ENCODE measurements around the gene LGMN.

The LGMN gene

DNA sequence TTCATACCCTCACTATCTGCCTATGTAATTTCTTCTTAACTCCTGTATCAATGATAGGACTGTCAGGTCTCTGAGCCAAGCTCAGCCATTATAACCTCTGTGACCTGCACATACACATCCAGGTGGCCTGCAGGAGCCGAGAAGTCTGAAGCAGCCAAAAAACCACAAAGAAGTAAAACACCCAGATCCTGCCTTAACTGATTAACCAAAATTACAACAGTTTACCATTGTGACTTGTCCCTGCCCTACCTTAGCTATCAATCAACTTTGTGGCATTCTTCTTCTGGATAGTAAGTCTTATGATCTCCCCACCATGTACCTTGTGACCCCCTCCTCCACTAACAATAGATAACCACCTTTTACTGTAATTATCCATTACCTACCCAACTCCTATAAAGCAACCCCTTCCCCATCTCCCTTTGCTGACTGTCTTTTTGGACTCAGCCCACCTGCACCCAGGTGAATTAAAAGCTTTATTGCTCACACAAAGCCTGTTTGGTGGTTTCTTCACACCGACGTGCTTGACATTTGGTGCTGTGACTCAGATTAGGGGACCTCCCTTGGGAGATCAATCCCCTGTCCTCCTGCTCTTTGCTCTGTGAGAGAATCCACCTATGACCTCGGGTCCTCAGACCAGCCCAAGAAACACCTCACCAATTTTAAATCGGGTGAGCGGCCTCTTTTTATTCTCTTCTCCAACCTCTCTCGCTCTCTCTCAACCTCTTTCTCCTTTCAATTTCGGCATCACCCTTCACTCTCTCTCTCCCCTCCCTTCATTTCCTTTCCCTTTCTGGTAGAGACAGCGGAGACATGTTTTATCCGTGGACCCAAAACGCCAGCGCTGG lies 11.5 kb upstream of the LGMN start:
- no peak for DNase-seq

DNA sequence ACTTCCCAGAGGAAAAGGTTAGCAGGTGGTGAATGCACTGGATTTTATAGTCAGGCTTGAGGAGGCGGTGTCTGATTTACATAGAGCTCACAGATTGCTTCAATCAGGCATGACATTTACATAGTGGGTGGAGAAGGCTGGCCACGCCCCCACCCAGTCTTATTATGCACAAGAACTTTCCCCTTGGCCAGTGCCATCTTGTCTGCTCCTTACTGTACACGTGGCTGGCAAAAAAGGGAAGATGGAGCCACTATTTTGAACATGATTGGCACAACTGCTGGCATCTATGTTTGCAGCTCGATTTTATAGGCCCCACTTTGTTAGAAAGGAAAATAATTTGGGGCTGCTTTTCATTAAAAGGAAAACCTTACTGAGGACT lies 10.9 kb upstream of the LGMN start:
- no peak for DNase-seq

DNA sequence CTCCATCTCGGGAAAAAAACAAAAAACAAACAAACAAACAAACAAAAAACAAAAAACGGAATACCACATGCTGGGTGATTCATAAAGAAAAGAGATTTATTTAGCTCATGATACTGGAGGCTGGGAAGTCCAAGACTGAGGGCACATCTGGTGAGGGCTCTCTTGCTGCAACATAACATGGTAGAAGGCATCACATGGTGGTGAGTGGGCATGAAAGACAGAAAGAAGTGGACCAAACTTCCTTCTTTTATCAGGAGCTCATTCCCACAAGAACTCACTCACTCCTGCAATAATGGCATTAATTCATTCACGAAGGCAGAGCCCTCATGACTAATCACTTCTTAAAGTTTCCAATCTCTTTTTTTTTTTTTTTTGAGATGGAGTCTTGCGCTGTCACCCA lies 8.0 kb upstream of the LGMN start:
- no peak for DNase-seq

DNA sequence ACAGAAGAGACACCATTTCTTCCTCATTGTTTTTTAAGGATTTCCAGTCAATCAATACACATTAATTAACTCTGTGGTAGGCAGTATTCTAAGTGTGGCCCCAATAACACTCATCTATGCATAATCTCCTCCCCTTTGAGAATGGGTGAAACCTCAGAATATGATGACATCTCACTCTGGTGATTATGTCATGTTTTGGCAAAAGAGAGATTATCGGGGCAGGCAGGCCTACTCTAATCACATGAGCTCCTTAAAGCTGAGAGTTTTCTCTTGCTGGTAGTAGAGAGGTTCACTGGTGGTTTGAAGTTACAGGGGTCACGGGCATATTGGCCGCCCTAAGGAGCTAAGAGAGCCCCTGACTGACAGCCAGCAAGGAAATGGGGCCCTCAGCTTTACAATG lies 7.1 kb upstream of the LGMN start:
- no peak for DNase-seq

DNA sequence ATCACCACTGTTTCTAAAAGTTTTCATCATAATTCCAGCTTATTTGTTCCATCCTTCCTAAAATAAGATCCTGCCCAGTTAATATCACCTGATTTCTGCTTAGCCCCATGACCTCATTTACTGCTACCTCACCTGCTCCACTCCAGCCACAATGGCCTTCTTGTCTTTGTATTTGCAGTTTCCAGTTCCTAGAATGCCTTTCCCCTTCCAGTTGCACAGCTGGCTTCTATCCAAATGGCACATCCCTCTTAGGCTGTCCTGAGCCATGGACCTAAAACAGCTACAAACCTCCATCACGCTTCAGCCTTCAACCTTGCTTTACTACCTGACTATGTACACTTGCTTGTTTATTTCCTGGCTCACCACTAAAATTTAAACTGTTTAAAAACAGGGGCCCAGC lies 6.5 kb upstream of the LGMN start:
- no peak for DNase-seq

DNA sequence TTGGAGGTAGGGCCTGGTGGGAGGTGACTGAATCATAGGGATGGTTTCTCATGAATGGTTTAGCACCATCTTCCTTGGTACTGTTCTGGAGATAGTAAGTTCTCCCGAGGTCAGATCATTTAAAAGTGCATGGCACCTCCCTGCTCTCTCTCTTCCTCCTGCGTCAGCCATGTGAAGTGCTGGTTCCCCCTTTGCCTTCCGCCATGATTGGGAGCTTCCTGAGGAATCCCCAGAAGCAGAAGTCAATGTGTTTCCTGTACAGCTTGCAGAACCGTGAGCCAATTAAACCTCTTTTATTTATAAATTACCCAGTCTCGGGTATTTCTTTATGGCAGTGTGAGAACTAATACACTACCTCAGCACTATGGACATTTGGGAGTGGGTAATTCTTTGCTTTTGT lies 4.8 kb upstream of the LGMN start:
- DNase-seq = no peak

DNA sequence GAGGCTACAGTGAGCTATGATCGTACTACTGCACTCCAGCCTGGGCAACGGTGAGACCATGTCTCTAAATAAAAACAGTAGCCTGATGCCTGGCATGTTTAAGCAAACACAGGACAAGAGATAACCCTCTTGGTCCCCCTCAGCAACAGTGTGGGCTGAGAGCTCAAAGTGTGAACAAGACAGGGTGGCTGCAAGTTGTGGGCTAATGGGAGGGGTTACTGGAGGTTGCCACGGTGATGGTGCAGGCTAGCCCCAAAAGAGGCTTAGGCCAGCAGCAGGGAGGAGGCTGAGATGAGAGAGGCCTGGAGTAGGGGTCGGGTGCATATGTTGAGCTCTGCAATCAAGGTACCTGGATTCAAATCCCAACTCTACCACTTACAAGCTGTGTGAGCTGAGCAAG lies 3.4 kb upstream of the LGMN start:
- no peak for DNase-seq

DNA sequence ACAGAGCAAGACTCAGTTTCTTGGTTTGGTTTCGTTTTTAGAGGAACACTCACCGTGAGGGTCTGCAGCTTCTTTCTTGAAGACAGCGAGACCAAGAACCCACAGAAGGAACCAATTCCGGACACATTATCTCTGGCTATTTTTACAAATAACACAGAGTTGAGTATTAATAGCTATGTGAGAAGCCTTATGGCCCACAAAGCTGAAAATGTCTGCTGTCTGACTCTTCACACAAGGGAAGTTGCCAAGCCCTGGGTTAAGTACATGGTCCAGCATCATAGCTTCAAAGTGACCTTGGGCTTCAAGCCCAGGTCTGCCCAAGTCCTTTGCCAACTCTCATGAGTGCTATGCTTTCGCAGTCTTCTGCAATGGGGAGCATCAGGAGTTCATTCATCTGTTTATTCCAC lies 2.6 kb upstream of the LGMN start:
- DNase-seq = no peak

DNA sequence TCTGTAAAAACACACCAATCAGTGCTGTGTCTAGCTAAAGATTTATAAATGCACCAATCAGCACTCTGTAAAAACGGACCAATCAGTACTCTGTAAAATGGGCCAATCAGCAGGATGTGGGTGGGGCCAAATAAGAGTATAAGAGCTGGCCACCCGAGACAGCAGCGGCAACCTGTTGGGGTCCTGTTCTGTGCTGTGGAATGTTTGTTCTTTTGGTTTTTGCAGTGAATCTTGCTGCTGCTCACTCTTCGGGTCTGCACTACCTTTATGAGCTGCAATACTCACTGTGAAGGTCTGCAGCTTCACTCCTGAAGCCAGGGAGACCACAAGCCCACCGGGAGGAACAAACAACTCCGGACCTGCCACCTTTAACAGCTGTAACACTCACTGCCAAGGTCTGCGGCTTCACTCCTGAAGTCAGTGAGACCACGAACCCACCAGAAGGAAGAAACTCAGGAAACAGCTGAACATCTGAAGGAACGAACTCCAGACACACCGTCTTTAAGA lies 1.8 kb upstream of the LGMN start:
- DNase-seq = peak; percentile 22 to 75 (median 58)

DNA sequence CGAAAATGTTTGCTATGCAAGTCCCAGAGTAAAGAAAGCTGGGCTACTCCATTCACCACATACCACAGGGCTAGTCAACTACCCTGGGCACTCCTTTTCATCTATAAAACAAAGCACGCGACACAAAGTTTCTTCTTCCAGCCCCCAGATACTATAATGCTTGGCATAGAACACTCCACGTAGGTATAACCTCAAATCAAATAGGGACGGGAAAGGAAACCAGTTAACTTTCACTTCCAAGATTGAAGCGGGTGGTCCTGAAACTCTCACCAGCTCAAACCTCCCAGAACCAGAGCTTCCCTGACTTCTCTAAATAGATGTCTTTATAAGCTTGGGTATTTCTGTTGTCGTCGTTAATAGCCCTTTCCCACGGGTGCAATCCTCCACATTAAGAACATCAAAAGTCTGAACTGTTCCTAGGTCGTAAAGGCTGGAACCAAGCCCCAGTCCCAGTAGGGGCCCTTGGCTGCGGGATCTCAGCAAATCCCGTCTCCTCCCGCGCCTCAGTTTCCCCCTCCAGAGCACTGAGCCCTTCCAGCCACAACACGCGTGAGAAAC lies 647 bp downstream of the LGMN start:
- DNase-seq = peak in 2 of 6 experiments; percentile 12 to 18

DNA sequence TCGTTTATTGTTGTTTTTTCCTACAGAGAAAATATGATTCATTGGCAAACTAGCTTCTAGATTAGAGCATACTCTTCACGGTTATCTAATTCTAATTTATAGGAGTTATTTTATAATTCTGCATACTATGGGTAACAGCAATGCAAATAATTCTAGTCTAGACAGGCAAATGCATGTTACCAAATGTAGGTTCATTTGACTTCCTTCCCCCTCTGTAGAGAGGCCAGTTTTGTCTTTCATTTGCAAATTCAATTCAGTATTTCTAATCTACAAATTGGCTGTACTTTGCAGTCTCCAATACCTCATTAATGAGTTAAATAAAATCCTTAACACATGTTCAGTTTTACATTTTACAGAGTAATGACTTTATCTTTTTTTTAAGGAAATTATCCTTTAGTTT lies 4.2 kb downstream of the LGMN start:
- DNase-seq = no peak

DNA sequence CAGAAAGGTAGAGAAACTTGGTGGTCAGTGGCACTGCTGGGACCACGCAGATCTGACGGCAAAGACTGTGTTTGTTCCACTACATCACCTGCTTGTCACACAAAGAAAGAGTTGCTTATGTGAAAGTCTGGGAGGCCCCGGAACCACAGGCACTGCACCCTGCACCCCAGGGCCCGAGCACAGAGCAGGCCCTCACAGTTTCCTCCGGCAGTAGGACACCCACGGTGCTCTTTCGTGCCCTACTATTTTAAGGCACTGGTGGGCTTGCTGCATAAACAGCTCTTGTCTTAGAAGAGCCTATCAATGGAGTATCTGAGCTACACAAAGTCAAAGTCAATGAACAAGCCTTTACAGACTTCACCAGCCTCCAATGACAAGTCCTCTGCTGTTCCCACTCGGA lies 8.0 kb downstream of the LGMN start:
- DNase-seq = no peak

DNA sequence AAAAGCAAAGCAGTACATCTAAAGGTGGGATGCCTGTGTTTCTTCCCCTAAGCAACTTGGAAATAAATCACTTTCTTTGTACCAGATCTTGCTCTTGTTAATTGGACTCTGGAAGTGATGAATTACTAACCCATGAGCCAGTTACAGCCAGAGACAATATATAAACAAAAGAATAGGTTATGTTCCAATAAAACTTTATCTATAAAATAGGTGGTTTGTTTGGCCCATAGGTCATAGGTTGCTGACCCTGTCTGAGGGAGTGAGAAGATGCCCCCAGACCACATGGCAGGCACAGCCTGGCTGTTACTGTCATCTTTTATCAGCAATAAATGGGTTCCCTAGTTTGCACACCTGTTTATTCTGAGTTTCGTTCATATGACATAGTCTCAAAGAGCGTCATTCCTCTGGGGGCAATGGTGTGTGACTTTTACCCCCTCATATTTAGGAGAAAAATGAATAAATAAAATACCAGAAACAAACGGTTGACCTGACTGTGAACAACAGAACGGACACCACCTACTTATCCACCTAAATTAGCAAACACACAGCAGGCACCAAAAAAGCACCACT lies 10.7 kb downstream of the LGMN start:
- DNase-seq = no peak

DNA sequence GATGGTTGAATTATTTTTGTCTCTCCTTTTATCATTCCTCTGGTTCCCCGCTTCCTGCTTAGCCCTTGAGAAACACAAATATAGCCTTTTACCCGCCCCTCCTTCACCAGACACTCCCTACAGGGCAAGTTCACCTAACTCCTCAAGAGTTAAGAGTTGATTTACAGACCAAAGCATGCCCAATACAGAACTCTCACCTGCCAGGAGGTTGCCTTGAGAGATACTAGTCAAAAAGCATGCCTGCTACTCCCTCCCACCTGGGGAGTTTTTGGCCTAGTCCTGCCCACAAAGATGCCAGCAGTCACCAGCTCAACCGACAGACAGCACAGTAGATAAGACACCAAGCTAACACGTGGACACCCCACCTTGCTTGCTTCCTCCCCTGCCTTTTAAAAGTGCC lies 11.2 kb downstream of the LGMN start:
- DNase-seq = peak in 2 of 6 experiments; percentile 8 to 23

DNA sequence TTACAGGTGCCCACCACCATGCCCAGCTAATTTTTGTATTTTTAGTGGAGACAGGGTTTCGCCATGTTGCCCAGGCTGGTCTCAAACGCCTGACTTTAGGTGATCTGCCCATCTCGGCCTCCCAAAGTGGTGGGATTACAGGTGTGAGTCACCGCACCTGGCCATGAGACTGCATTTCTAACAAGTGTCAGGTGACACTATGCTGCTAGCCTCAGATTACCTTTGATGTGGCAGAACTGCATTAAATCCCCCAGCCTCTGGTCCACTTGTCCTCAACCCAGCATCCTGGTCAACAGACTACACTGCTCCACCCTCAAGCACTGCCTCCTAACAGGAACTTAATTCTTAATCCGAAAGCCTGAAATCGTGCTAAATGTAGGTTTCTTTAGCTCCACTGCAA lies 13.1 kb downstream of the LGMN start:
- no peak for DNase-seq

DNA sequence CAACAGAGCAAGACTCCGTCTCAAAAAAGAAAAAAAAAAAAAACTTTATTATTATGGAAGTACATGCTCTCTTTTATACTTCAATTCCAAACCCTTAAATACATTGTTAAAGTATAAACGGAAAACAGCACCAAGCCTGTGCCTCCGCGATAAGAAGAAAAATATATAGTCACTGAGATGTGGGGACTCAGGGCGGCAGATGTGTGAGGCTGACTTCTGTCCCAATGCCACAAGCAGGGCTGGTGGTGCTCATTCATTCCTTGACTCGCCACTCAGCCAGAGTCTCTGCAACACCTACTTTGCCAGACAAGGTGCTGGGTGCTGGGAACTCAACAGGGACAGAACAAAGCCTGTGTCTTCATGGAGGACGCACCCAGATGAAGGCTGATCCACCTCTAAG lies 13.8 kb downstream of the LGMN start:
- DNase-seq = no peak

DNA sequence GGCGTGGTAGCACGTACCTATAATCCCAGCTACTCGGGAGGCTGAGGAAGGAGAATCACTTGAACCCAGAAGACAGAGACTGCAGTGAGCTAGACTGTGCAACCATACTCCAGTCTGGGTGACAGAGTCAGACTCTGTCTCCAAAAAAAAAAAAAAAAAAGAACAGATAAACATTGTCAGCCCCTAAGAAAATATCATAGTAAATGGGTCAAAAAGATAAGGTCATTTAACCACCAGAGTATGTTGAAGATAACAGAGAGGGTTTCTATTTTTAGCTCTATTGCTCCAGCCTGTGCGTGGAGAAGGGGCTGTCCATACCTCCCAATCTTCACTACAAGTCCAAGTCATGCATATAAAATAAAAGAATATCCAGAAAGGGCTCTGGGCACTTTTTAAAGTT lies 15.4 kb downstream of the LGMN start:
- DNase-seq = no peak

DNA sequence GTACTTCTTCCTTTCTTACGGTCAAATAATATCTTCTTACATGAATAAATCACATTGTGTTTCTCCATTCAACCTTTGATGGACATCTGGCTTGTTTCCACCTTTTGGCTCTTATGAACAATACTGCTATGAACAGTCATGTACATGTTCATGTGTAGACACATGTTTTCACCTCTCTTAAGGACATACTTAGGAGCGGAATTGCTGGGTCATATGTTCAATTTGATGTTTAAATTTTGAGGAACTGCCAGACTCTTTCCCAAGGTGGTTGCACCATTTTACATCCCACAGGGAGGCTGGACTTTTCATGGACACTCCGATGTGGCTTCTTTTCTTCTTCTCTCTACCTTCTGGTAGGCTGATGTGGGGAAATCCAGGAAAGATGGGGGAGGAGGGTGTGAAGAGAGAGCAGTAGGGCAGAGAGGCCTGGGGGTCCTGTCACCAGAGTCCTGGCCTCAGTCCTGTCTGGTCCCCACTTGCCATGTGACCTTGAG lies 16.8 kb downstream of the LGMN start:
- no peak for DNase-seq

DNA sequence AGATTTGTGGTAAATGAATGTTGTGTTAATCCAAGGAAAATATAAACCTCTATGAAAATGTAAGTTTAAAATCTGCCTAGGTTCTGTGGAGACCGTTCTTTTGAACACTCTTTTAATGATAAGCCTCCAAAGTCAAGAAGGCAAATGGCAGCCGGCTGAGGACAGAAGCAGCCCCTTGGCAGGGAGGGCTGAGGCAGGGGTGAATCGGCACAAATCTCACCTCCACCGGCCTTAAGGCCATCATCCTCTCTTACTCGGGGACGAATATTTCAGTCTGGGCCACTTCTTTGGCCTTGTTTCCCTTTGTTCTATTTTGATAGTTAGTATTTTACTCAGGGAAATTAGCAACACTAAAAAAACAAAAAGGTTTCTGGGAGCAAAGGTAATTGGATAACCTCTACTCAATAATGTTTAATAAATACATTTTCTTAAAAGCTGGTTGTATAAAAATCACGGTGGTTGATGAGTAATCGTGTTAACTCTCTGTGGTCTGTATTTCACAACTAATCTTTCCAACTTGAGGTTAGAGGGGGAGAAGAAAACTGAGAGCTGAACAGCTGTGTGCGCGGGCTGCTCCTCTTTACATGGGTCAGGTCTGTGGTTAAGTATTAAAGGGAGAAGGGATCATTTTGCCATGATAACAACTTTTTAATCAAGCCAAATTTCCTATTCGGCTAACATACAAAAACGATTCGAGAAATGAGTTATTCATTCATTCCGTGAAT lies 18.6 kb downstream of the LGMN start:
- no peak for DNase-seq

DNA sequence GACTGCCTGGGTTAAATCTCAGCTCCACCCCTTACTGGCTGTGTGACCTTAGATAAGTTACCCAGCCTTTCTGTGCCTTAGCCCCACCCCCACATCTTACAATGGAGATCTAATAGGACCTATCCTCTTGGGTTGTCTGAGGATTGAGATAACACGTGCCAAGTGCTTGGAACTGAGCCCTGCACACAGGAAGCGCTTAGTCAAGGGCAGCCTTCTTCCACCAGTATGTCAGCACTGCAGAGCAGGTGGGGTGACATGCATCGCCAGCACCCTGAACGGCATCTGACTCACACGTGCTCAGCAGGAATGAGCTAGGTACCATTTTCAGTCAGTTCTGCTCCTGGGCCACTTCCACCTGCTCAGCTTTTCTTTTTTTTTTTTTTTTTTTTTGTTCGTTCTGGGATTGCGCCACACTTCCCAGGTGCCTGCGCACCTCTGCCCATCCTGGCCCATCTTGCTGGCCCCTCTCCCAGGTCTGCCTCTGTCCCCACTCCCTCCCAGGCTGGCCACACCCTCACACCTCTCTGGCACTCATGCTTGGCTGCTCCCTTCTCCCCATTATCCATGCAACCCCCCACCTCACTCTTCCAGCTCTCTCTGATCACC lies 19.6 kb downstream of the LGMN start:
- DNase-seq = no peak

DNA sequence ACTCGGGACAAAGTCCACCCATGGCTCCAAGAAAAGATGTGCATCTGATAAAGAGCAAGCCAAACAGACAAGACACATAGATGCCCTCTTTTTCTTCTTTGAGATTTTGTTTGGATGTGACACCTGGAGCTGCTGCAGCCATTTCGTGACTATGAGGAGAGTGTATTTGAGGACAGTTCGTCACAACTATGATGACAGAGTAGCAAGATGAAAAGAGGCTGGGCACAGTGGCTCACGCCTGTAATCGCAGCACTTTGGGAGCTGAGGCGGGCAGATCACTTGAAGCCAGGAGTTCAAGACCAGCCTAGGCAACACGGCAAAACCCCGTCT lies 21.5 kb downstream of the LGMN start:
- no peak for DNase-seq

DNA sequence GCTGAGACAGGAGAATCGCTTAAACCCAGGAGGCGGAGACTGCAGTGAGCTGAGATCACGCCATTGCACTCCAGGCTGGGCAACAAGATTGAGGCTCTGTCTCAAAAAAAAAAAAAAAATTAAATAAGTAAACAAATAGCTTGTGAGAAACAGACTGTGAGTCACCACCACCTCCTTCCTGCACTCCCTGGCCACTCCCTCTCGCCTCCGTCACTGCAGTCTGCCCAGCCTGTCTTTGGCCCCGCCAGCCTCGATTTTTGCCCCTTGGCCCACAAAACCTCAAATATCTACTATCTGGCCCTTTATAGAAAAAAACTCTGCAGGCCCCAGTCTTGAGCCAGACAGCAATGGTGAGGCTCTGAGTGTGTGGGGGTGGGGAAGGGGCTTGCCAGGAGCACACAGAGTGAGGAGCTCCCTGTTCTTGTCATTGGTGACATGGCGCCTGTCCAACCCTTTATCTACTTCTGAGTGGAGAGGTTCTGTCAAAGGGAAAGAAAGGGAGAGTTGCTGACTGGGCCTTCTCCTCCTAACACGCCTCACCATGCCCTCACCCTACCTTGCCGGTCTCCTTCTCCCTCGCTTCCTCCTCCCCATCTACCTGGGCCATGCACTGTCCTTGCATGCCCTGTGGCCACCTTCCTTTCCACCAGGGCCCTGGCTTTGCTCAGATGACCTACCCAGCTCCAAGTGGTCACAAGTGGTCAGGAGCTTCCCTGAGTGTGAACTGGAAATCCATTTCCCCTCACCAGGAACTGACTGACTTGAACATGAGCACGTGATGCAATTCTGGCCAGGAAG lies 22.1 kb downstream of the LGMN start:
- no peak for DNase-seq

Measured in stimulated activated naive CD4-positive, alpha-beta T cell (primary cell).